Central memory CD8-positive, alpha-beta T cell (primary cell): ENCODE data around the gene BLM.

Source experiments
- ATAC-seq: fragments of 150-1000 bp; cut with Tn5 transposase; replicated peaks from 2 replicates; pipeline ENCODE4 v1.10.0; 2022; ENCODE audit warnings: mild to moderate bottlenecking, moderate FRiP score, moderate number of reproducible peaks; ENCODE audit not compliant: poor library complexity, severe bottlenecking; ENCODE audit errors: extremely low read depth
- DNase-seq, 2 donors: peaks; one replicate each; pipeline ENCODE4 v3.0.0; 2021; ENCODE audit warnings: low spot score in 2 of 2
- H3K27ac Mint-ChIP-seq: one replicate; pipeline ENCODE4 v1.8.0; 2022; ENCODE audit warnings: low read depth, mild to moderate bottlenecking, moderate library complexity, mixed read lengths
- H3K27me3 Mint-ChIP-seq: one replicate; pipeline ENCODE4 v1.8.0; 2022; ENCODE audit warnings: mixed read lengths
- H3K36me3 Mint-ChIP-seq: one replicate; pipeline ENCODE4 v1.8.0; 2022; ENCODE audit warnings: mild to moderate bottlenecking, moderate library complexity, mixed read lengths; ENCODE audit not compliant: insufficient read depth
- H3K4me1 Mint-ChIP-seq: one replicate; pipeline ENCODE4 v1.8.0; 2022; ENCODE audit warnings: mixed read lengths
- H3K4me3 Mint-ChIP-seq: one replicate; pipeline ENCODE4 v1.8.0; 2022; ENCODE audit warnings: mild to moderate bottlenecking, moderate library complexity, mixed read lengths
- H3K9me3 Mint-ChIP-seq: one replicate; pipeline ENCODE4 v1.8.0; 2022; ENCODE audit warnings: mixed read lengths

BLM gene

DNA sequence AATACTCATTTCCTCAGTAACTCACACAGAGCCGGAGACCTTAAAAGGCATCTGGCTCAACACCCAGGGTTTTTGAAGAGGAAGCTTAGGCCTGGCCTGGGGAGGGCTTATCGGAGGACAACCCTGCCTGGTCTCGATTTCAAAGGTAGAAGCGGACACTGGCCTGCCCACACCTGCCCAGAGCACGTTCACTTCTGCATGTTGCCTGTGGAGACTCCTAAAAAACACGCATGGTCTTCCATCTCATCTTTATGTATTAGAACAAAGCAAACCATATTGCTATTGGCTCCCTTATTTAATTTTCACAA lies 95.8 kb downstream of the BLM start:
- Mint-ChIP-seq H3K9me3 (no peaks in the 10 kb centered on the region), H3K4me1 (no peaks in the 10 kb centered on the region), H3K36me3 (peaks cover 9% of the 10 kb centered on the region), H3K4me3 (no peak overlapping the region), H3K27me3 (no peaks in the 10 kb centered on the region), H3K27ac (no peak overlapping the region)
- ATAC-seq (no peak), DNase-seq (no peak)

GRCh38 chr15:90813796-90814190 lies 96.6 kb downstream of the BLM start:
- DNase-seq (no peak), ATAC-seq (no peak)
- peaks cover 9% of the 10 kb centered on the region for H3K36me3 Mint-ChIP-seq
- no peaks in the 10 kb centered on the region for H3K9me3 Mint-ChIP-seq
- no peaks in the 10 kb centered on the region for H3K27me3 Mint-ChIP-seq
- no peaks in the 10 kb centered on the region for H3K4me1 Mint-ChIP-seq
- peak overlapping the region; percentile 73 for H3K27ac Mint-ChIP-seq
- H3K4me3 Mint-ChIP-seq, result no peak overlapping the region

DNA sequence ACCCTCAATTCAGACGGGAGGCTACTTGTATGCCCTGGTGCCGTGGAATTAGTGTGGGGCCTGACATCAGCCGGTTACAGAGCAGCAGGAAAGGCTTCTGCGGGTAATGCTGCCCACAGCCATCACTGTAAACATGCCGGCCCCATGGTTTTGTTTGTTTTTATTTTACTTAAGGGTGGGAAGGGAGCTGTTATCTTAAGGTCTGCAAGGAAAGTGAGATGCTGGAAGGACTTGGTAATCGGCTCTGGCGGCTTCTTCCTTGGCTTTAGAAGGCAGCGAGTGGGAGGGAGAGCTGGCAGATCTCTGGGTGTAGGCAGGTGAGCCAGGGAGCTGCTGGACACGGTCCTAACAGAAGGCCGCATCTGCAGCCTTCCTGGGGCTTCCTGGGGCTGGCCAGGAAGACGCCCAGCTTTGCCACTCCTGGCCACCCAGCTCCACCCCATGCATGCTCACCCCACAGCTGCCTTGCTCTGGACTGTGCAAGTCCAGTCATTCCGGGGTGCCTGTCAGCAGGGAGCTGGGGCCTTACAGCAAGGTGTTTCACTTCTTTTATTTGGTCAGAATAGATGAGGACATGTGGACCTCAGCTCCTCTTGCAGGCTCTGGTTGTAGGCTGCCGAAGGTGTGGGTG lies 97.2 kb downstream of the BLM start:
- H3K27me3 Mint-ChIP-seq, result no peaks in the 10 kb centered on the region

DNA sequence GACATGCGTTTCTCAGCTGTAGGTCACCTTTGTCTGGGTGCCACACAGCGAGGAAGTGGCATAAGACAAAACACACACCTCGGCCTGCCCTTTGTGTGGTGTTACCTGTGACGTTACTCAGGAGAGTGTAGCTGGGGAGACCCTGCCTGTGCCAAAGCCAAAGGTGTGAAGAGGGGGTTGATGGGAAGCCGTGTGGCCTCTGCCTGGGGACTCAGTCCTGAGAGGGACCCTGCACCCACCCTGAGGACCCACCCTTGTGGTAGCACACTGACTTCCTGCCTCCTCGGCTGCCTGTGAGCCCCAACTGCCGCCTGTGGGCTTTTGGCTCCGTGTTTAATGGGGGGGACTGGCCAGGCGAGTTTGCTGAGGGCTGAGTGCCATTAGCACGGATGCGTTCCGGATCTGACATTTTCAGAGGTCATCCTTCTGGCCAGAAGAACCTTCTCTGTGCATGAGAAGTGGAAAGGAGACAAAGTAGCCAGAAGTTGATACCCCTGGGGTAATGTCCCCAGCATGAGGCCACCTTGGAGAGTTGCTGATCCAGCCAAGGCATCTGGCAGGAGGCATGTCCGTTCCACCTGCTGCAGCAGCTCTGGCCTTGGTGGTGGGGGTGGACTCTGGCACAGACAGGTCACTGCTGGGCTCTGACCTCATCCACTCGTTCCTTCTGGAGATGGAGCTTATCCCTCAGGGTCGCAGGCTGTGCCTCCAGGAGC lies 99.4 kb downstream of the BLM start:
- Mint-ChIP-seq H3K36me3 (peaks cover 5% of the 10 kb centered on the region), H3K4me1 (no peaks in the 10 kb centered on the region), H3K27me3 (no peaks in the 10 kb centered on the region), H3K9me3 (no peaks in the 10 kb centered on the region), H3K27ac (no peak overlapping the region), H3K4me3 (no peak overlapping the region)
- ATAC-seq, result peak; percentile 66
- no peak for DNase-seq

More for the DNA sequence above, 97.2 kb downstream of the BLM start:
- no peaks in the 10 kb centered on the region for H3K9me3 Mint-ChIP-seq
- H3K4me3 Mint-ChIP-seq, result no peak overlapping the region
- no peaks in the 10 kb centered on the region for H3K4me1 Mint-ChIP-seq
- DNase-seq (no peak), ATAC-seq (no peak)
- peaks cover 8% of the 10 kb centered on the region for H3K36me3 Mint-ChIP-seq
- peak overlapping the region; percentile 73 for H3K27ac Mint-ChIP-seq

DNA sequence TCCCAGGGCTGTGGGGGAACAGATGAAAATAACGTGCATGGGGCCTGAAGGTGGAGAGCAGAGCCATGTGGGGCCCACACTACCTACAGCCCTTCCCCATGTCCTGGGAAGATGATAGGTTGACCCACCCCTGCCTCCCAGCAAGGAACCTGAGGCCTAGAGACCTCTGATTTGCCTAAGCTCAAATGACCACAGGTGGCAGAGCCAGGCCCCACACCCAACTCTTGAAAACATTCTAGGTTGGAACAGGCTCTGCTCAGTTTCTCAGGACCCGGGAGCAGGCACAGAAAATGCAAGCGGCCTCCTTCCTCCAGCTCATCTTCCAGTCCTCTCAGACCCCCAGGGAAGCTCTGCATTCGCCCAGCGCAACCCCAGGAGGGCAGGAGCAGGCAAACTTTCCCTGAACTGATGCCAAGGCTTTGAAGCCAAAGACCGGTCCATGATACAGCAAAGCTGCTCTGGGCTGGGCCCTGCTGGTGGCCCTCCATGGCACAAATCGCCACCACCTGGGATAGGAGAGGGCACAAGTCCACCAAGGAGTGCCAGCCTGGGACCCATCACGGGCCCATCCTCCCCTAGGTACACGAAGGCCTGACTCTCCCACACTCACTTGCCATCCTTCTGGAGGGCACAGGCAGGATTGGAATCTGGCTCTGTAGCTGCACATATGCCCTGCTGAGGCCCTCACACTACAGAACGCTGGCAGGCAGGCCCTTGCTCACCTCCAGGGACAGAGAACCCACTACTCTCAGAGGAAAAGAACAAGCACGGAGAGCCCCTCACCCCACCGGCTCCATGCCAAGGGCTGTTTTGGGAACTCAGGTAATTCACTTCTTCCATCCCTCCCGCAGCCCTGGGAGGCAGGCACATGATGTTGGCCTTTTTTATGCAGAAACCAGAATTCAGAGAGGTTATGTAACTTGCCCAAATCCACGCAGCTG lies 100.2 kb downstream of the BLM start:
- ATAC-seq (no peak), DNase-seq (no peak)
- Mint-ChIP-seq H3K27ac (peak overlapping the region; percentile 25), H3K9me3 (no peaks in the 10 kb centered on the region), H3K27me3 (no peaks in the 10 kb centered on the region), H3K4me1 (no peaks in the 10 kb centered on the region), H3K36me3 (peaks cover 2% of the 10 kb centered on the region), H3K4me3 (no peak overlapping the region)

- DNase-seq, result no peak
- no peaks in the 10 kb centered on the region for H3K4me1 Mint-ChIP-seq
- no peak overlapping the region for H3K4me3 Mint-ChIP-seq
- peak overlapping the region; percentile 25 for H3K27ac Mint-ChIP-seq
- no peaks in the 10 kb centered on the region for H3K9me3 Mint-ChIP-seq
- H3K36me3 Mint-ChIP-seq, result peaks cover 2% of the 10 kb centered on the region
- ATAC-seq, result no peak
- H3K27me3 Mint-ChIP-seq, result no peaks in the 10 kb centered on the region
Measured at GRCh38 chr15:90818251-90819210, 101.4 kb downstream of the BLM start.

- H3K27ac Mint-ChIP-seq, result no peak overlapping the region
Measured at GRCh38 chr15:90819390-90819789, 102.2 kb downstream of the BLM start.

DNA sequence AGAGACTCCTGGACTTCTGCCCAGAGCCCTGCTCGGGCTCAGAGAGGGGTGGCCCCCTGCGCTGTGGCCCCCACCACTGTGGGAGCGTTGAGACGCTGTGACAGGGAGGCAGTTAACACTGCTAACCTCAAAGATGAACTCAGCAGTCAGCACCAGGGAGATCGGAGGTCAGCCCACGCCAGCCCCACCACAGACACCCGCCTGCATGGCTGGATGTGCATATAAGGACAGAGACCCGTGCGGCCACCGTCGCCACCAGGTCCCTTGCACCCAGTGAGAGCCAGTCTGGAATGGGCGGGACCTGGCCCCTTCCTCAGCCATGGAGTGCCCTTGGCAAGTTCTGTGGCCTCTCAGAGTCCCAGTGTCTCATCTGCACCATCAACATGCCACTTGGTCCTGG lies 102.7 kb downstream of the BLM start:
- no peaks in the 10 kb centered on the region for H3K4me1 Mint-ChIP-seq
- no peak for DNase-seq
- ATAC-seq, result no peak
- H3K4me3 Mint-ChIP-seq, result no peak overlapping the region
- no peaks in the 10 kb centered on the region for H3K36me3 Mint-ChIP-seq
- no peaks in the 10 kb centered on the region for H3K27me3 Mint-ChIP-seq
- H3K27ac Mint-ChIP-seq, result no peak overlapping the region
- no peaks in the 10 kb centered on the region for H3K9me3 Mint-ChIP-seq

More at GRCh38 chr15:90819390-90819789, 102.2 kb downstream of the BLM start:
- H3K27me3 Mint-ChIP-seq, result no peaks in the 10 kb centered on the region
- H3K36me3 Mint-ChIP-seq, result peaks cover 2% of the 10 kb centered on the region
- no peaks in the 10 kb centered on the region for H3K4me1 Mint-ChIP-seq
- DNase-seq, result no peak
- ATAC-seq, result no peak
- no peaks in the 10 kb centered on the region for H3K9me3 Mint-ChIP-seq
- no peak overlapping the region for H3K4me3 Mint-ChIP-seq

DNA sequence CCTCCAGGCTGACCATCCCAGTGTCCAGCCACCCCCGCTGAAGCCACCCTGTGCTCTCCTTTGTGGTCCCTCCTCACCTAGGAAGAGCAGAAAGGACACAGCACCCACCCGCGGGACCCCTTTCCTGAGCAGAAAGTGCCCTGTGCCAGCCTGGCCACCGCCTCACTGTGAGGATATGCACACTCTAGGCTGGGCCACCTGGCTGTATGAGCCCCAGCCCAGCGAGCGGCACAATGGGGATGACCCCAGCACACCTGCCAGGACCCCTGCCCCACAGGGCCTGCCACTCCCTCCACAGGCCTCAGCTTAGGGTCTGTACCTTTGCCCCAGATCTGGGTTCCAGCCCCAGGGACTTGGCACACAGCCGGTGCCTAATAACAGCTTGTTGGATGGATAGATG lies 103.3 kb downstream of the BLM start:
- Mint-ChIP-seq H3K36me3 (no peaks in the 10 kb centered on the region), H3K4me3 (no peak overlapping the region), H3K4me1 (no peaks in the 10 kb centered on the region)

GRCh38 chr15:90822204-90822955 lies 105.2 kb downstream of the BLM start:
- Mint-ChIP-seq H3K9me3 (no peaks in the 10 kb centered on the region), H3K36me3 (no peaks in the 10 kb centered on the region), H3K27me3 (no peaks in the 10 kb centered on the region), H3K4me3 (no peak overlapping the region), H3K27ac (no peak overlapping the region), H3K4me1 (no peaks in the 10 kb centered on the region)
- no peak for DNase-seq
- ATAC-seq, result no peak

More for the DNA sequence above, 103.3 kb downstream of the BLM start:
- Mint-ChIP-seq H3K9me3 (no peaks in the 10 kb centered on the region), H3K27me3 (no peaks in the 10 kb centered on the region), H3K27ac (no peak overlapping the region)
- ATAC-seq (no peak), DNase-seq (no peak)

GRCh38 chr15:90823455-90823974 lies 106.4 kb downstream of the BLM start:
- H3K27ac Mint-ChIP-seq, result no peak overlapping the region
- H3K9me3 Mint-ChIP-seq, result no peaks in the 10 kb centered on the region
- DNase-seq, result no peak
- no peak for ATAC-seq
- no peak overlapping the region for H3K4me3 Mint-ChIP-seq
- H3K36me3 Mint-ChIP-seq, result no peaks in the 10 kb centered on the region
- no peaks in the 10 kb centered on the region for H3K4me1 Mint-ChIP-seq
- H3K27me3 Mint-ChIP-seq, result no peaks in the 10 kb centered on the region
